ENCODE data around the gene C2CD2.
"Not testable (repeated sequence)": the region's sequence is repeated elsewhere in the genome, so short reads cannot be mapped to it uniquely, and the experiment has no call there.

C2CD2 gene

DNA sequence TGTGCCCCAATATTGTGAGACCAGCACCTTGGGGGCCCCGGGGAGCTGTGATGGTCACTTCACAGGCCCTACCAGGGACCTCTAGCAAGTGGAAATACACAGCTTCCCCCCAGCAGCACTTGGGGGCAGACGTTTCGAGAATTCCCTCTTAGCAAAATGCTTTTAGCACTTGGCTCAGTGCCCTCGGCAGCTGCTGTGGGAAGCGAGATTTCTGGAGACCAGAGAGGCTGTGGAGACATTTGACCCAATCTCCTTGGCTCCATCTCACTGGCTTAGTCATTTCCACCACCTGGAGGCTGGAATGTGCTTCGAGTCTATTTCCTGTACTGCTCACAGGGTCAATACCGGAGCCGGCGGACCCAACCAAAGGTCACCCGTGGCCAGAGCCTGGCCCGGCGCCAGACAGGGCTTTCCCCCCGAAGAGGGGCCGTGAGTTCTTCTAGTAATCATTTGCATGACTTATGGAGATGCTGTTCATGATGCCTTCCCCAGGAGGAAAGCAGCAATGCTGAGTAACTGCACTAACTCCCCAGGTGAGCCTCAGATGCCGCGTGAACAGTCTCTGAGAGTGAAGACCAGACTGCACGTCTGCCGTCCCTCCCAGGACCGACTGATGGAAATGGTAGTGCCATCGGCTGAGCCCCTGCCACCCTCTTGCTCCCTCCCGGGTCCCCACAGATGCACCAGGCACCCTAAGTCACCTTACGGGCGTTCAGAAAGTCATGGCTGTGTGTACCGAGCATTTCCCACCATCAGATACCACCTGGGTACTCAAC lies 4.4 kb upstream of the C2CD2 start:
- DNase-seq (ENCODE audit: low read depth), result no peak

DNA sequence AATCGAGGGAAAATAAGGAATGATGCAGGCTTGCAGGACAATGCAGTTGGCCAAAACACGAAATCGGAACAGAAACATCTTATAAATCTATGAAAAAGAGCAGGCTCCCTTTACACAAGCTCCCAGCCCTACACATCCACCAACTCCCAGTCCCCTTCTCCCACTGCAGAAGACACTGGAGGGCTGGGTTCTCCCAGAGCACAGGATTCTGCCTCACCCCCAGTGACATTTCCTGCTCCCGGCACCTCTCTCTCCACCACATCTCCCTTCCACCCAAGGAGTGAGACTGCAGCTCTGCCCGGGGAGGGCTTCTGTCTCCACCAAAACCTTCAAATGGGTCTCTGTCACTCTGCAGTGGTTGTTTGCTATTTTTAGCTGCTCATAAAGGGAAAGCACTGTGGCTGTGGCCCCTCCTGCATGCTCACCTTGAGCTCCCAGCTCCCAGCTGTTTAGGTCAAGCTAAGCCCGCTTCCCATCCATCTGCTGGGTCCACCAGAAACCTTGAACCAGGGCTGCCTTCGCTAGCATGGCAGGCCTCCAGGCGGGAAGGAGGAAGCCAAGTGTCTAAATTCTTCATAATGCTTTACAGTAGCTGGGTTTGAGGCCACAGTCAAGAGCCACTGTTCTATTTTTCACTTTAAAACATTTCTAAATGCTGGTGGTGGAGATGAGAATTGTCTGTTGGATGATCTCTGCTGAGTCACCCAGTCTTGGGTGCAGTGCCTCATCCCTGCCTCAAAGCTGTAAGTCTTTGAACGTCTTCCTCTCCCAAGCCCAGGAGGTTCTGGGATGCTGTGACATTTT lies 3.3 kb upstream of the C2CD2 start:
- no peak for DNase-seq (ENCODE audit: low read depth)

DNA sequence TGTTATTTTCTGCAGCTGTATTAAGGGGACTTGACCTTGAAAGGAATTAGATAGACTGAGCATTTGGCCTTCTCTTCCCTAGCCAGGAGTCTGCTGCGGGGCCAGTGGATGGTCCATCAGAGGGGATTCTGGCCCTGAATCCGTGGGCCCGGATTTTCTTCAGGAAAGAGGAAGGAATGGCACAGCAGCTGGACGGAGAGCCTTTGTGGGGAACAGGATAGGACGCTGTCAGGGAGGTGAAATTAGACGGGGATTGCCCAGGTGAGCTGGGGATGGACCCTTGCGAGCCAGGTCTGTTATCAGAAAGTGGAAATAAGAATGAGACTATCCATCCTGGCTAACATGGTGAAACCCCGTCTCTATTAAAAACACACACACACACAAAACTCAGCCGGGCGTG lies 1.7 kb upstream of the C2CD2 start:
- DNase-seq (ENCODE audit: low read depth), result no peak

DNA sequence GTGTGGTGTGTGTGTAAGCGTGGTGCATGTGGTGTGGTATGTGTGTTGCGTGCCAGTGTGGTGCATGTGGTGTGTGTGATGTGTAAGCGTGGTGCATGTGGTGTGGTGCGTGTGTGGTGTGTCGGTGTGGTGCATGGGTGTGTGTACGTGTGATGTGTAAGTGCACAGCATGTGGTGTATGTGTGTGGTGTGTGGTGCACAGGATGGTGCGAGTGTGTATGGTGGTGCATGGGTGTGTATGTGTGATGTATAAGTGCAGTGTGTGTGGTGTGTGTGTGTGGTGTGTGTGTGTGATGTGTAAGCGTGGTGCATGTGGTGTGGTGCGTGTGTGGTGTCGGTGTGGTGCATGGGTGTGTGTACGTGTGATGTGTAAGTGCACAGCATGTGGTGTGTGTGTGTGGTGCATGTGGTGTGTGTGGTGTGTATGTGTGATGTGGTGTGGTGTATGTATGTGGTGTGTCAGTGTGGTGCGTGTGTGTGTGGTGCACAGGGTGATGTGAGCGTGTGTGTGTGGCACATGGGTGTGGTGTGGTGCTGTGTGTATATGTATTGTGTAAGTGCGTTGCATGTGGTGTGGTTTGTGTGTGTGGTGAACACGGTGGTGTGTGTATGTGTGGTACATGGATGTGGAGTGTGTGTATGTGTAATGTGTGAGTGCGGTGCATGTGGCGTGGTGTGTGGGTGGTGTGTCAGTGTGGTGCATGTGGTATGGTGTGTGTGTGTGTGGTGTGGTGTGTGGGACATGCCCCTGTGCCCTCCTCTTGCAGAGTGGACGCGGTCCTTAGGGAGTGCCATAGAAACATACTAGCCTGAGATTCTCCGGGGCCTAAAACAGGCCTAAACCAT lies 1.1 kb upstream of the C2CD2 start:
- no peak for DNase-seq (ENCODE audit: low read depth)

DNA sequence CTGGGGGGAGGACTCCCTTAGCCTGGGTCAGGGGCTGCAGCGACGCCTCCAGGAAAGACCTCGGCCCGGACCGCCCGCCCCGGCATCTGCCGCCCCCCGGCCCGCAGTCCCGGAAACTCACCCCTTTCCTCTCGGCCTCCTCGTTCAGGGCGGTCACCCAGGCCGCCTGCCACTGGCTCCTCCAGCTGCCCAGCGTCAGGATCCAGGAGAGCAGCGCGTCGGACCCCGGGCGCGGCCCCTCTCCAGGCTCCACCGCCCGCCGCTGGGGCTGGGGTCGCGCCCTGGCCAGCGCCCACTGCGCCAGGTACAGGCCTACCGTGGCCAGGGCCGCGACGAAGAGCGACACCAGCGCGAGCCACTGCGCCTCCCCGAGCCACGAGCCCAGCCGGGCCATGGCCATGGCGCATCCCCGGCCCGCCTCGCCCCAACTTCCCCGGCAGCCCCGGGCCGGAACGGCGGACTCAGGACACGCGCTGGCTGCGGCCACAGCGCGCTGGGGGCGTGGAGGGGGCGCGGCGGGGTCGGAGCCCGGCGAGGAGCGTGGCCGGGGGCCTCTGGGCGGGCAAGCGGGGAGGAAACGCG lies 478 bp downstream of the C2CD2 start:
- DNase-seq (ENCODE audit: low read depth), result no peak

DNA sequence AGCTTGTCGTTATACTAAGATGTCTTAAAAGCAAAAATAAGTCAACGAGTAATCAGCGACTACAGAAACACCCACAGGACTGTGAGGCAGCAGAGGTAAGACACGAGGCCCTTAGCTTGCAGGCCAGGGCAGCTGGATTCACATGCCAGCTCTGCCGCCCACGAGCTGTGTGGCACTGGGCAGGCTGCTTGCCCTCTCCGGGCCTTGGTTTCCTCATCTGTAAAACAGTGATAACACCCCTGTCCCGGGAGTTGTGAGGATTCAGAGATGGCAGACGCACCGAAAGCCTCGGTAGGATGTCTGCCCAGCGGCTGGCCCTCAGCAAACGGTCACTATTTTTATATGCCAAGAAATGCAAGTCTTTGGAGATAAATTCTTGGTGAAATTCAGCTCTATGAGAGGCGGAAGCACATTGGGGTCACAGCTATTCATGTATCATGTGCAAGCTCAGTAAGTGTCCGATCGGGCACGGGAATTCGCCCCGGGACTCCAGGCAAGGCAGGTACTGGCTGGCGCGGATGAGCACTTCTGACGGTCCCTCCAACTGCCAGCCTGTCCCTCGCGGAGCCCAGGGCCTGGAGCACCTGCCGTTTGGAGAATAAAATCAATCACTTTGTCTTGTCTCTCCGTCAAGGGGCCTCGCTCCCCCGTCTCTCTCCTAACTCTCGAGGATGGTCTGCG lies 1.1 kb downstream of the C2CD2 start:
- no peak for DNase-seq (ENCODE audit: low read depth)

DNA sequence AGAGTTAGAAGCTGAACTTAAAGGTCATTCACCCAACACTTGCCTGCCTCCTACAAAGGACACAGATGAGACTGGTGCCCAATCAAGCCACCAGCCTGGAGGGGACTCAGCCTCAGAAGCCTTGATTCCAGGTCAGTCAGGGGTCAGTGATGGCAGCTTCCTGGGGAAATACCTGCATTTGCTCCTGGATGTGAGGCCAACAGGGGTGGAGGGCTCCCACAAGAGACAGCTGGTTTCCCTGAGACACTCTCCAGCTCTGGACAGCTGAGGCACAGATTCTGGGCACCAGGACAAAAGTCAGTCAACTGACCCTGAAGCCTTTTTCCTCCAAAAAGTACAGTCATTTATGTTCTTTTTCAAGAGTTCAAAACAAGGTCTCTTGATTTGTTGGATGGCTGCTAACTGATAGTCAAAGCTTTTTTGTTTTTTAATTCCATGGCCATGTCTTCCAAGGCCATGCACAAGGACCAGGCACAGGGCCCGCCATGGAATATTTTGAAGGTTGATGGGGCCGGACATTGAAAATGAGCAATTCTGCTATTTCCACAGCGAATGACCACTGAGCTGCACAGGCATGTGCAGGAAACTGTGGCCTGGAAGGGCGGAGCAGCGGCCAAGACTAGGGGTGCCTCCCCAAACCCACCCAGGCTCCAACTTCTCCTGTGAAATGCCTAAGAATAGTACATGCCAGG lies 1.8 kb downstream of the C2CD2 start:
- DNase-seq (ENCODE audit: low read depth), result no peak

DNA sequence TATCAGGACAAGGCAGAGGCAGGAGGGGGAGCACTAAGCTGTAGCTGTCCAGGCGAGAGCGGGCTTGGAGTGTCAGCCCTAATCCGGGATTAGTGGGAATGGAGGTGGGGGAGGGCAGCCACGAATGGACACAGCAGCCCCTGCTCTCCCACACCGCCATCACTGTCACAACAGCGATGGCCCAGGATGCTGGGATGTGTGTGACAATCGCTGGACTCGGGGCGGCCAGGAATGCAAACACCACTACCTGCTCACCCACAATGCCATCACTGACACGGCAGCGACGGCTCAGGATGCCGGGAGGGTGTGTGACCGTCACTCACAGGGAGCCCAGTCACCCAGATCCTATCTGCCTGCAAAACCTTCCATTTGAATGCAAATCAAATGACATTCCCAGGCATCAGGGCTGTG lies 2.9 kb downstream of the C2CD2 start:
- no peak for DNase-seq (ENCODE audit: low read depth)

DNA sequence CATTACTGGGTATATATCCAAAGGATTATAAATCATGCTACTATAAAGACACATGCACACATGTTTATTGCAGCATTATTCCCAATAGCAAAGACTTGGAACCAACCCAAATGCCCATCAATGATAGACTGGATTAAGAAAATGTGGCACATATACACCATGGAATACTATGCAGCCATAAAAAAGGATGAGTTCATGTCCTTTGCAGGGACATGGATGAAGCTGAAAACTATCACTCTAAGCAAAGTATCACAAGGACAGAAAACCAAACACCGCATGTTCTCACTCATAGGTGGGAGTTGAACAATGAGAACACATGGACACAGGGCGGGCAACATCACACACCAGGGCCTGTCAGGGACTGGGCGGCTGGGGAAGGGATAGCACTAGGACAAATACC lies 4.2 kb downstream of the C2CD2 start:
- not testable (repeated sequence) for DNase-seq (ENCODE audit: low read depth)

DNA sequence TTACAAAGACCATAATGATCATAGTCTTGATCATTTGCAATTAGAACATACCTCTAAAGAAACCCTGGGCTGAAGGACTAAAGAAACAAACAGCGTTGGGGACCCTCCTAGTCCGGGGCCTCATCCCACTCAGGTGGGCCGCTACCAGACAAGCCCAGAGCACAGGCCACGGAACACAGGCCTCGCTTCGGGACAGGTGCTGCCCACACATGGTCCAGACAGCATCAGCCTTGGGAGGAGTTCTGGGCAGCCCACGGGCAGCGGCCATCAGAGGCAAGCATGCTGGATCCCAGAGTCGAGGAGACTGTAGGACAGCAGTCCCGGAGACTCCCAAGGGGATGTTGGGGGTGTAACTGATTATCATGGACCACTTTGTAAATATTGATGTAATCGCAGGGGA lies 4.9 kb downstream of the C2CD2 start:
- DNase-seq (ENCODE audit: low read depth), result no peak

DNA sequence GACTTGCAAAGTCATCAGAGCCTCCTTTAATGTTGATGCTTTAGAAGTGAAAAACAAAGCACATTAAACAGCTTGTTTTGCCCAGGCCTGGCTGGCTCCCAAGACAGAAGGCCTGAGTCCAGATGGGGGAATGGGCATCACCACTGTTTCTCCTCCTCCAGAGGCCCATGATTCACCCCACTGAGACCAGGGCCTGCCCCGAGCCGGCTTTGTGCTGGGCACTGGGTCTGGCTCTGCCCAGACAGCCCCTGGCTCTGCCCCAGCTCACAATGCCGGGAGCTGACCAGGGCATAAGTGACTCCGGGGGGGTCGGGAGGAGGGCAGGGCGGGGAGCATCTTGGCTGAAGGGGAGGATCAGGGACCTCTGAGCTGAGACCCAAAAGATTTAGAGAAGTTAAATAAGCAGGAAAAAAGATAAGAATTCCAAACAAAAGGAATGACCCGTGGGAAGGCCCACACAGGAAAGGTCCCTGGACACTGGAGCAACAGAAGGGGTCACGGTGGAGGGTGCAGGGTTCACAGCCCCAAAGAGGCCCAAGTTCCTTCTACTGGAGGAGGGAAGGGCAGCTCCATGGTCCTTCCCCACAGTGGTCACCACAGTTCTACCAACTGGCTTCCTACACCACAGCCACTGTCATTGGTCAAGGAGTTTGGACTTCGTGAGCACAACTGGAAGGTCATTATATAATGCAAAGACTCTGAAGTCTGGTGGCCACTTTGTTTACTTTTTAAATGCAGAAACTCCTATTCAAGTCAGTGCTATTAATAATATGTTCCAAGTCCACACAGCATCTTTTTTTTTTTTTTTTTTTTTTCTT lies 5.5 kb downstream of the C2CD2 start:
- DNase-seq (ENCODE audit: low read depth), result no peak

DNA sequence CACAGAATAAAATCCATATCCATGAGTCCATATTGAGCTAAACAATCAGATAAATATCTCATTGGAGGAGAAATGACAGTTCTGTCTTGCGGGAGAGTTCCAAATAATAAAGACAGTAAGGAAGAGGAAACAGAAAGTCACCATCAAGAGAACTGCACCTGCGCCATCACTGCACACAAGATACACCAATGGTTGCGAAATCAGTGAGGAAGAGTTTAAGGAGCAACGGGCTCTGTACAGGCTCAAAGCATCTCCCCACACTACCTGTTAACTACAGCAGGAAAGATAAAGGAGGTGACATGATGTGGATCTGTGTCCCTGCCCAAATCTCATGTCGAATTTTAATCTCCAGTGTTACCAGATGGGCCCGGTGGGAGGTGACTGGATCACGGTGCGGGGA lies 7.8 kb downstream of the C2CD2 start:
- no peak for DNase-seq (ENCODE audit: low read depth)

DNA sequence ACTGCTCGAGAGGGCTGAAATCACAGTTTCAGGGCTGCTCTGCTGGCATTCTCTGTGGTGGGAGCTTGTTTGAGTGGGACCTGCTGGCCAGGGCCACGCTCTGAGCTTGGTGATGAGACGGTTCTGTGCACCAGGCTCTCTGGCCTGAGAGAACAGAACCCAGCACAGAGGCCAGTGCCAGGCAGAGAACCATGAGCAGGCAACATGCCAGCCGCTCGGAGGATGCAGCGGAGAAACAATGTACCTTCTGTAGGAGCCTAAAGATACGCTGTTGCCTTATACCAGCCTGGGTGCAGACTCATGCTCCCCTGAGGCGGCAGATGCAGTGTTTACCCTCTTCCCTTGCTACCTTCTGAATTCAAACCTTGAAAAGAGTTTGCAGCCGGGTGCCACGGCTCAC lies 10.0 kb downstream of the C2CD2 start:
- DNase-seq (ENCODE audit: low read depth), result no peak

DNA sequence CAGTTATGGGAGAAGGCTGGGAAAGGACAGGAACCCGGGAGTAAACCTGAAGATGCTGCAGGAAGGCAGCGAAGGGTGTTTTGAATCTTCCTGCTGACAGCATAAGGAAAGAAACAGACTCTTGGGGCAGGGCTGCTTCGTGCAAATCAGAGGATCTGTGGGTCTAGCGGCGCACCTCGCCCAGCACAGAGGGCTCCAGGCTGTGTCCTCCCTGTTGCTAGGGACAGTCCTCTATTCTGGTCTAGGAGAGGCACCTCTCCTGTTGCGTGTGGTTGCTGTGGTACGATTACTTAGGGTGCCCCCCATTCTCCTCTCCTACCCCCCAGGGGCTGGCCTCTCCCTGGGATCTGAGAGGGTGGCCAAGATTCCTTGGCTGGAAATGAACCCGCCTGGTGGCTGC lies 11.4 kb downstream of the C2CD2 start:
- DNase-seq (ENCODE audit: low read depth), result no peak

DNA sequence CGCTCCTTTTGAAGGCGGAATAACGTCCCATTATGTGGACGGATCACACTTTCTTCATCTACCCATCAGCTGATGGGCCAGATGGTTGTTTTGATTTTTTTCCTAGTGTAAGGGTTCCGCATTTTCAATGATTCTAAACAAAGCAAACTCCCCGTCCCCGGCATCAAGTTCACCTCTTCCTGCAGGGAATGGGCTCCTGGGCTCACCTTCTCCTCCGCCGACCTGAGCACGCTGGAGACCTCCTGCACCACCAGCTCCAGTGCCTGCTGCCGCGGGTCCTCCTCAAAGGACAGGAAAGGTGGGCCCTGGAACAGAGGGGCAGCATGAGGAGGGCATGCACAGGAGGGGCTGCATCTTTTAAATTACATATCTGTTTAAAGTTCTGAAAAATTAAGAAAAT lies 11.9 kb downstream of the C2CD2 start:
- no peak for DNase-seq (ENCODE audit: low read depth)

DNA sequence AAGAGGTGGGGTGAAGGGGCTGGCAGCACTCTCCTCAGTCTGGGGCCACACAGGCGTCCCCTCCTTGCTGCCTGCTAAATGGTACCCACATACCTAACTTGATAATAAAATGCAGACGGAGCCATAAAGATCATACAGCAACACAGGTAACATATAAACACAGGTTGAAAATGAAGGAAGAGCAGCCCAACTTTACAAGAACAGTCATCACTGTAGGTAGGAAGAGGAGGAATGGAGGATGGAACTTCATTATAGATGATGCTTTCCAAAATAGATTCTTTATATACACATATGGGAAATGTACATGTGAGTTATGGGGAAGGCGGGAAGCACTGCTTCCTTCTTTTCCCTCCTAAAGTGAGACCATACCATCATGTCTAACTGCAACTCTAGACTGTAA lies 13.4 kb downstream of the C2CD2 start:
- no peak for DNase-seq (ENCODE audit: low read depth)

DNA sequence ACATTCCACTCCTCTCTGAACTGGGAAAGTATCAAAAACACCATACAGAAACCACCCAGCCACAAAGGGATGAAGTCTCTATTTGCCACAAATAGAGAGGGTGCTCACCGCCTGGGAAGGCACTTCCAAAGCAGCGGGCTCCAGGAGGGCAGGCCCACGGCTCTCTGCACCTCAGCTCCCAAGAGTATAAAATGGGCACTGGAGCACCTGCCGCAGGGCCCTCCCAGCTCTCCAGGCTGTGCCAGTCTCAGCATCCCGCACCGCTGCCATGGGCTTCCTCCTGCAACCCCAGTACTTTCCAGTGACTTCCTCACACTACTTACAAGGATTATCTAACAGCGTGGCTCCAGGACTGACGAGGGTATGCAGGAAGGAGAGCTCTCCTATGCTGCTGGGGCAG lies 14.4 kb downstream of the C2CD2 start:
- no peak for DNase-seq (ENCODE audit: low read depth)

DNA sequence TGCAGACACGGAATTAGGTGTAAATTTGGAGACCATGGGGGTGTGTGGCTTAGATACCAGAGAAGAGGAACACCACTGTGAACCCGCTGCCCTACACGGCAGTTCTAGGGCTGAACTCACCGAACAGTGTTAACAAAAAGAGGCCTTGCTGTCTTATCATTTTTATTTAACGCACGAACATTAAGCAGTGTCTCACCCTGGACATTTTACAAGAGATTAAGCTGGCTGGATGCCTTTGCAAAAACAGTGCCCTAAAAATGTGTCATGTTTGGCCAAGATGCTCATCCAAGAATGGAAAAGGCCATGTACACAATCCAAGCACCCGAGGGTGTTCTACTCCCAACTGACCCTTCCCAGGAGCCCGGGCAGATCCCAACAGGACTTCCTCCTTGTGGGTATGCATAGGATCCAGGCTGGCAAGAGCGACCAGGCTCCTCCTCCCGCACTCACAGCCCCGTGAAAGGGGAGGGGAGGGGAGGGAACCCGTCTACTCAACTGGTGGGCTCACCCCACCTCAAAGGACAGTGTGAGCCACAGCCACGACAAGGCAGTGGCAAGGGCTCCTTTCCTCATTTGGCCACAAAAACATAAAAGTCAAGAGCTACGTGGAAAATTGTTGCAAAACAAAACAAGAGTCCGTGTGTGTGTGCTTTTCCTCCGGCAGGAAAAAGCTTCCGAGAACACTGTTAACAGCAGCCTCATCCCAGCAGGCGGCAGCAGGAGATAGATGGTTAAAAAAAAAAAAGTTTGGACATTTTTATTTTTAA lies 20.3 kb downstream of the C2CD2 start:
- no peak for DNase-seq (ENCODE audit: low read depth)

DNA sequence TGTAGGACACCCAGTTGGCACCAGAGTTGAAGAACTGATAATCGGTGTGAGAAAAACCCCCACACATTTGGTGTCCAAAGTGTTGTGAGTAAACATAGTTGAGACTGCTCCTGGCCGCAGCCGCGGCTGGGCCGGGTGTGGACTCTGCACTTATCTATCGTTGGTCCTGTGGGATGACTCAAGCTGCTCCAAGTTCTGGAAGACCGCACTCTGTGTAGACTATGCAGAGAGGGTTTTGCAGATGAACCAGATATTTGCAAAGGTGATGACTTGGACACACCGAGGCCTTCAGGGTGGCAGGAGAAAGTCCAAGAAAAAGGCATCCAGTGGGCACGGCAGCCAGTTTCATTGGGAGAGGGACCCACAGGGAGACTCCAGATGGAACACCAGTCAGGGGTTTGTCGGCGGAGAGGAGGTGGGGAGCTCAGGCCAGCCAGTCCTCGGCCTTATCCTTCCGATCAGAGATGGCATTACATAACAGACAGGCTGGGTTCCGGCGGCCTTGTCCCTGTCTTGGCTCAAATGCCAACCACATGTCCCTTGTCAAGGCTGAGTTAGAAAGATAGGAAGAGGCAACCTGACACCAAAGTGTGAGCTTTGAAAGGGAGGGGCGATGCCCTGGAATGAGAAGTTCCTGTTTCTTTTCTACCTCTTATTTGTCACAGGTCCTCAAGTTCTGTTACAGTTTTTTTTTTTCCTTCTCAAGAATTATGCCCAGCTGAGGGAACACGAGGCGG lies 21.1 kb downstream of the C2CD2 start:
- DNase-seq (ENCODE audit: low read depth), result no peak
